Germinal center (tissue), 1 donor: ENCODE measurements around the gene CDH23.

ENCODE experiments used
- DNase-seq: peaks from one replicate; pipeline ENCODE4 v3.0.0; 2012; ENCODE audit warnings: mixed read lengths, low spot score

Gene CDH23

DNA sequence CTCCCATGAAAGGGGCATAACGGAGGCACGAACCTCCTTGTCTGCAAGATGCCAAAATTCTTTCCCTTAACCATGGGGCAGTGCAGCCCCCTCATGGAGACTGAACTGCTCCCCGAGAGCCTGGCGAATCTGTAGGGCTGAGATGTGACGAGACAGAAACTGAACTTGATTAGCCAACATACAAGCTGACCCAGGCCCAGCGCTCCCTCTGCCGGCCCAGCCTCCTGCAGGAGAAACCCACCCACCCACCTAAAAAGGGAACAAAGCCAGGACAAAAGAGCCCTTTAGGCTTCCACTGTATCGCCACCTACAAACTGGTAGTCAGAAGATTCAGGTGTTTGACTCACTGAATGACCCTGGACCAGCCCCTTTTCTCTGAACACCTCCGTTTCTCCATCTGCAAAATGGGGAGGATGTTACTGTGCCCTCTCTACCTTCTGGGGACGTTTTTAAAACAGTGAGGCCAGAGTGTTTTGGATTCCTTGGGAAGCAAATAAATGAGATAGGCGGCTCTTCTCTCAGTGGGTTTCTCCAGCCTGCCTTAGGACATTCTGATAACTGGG is 264.4 kb downstream of the CDH23 start:
- no peak for DNase-seq

DNA sequence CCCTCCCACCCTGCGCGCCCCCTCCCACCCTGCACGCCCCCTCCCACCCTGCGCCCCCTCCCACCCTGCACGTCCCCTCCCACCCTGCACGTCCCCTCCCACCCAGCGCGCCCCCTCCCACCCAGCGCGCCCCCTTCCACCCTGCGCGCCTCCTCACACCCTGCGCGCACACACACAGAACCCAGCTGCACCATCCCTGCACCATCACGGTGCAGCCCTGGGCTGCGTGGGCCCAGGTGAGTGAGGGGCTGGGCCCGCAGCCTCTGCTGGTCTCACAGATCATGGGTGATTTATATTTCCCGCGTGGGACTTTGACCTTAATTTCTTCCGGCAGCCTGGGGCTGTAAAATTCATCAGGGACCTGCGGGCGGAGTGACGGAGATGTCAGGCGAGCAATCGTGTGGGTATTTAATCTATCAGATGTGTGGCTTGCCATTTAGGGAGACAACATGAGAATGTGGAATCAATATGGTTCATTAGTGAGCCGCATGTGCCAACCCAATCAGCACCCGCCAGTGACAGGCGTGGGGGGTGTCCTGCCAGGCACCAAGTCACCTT is 265.1 kb downstream of the CDH23 start:
- DNase-seq: no peak

DNA sequence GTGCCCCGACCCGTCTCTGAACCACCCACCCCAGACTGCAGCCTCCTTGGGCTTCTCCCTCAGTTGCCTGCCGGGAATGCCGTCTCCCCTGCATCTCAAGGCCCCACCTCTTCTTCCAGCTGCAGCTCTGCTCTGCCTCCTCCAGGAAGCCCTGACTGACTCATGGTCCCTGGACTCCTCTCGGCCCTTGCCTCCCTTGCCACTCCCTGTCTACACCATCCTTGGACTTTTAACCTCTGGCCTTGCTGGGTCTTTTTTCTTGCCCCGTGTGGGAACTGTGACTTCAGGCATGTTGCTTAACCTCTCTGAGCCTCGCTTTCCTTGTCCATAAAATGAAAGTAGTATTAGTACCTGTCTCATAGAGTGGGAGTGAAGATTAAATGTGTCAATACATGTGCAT is 266.6 kb downstream of the CDH23 start:
- no peak for DNase-seq

DNA sequence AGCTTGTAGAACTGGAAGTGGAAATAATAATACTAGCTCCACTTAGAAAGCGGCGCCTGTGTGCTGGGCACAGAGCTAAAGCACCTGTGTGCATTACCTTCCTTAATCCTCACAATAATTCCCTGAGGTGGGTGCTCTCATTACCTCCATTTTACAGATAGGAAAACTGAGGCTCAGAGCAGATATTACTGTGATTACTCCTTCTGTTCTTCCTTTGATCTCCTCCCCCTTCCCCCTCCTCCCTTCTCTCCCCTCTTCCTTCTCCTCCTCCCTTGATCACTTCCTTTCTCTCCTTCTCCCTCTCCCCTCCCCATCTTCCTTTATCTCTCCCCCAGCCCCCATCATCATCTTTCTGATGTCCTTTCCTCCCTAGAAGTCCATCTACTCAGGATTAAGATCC is 267.9 kb downstream of the CDH23 start:
- DNase-seq: no peak

DNA sequence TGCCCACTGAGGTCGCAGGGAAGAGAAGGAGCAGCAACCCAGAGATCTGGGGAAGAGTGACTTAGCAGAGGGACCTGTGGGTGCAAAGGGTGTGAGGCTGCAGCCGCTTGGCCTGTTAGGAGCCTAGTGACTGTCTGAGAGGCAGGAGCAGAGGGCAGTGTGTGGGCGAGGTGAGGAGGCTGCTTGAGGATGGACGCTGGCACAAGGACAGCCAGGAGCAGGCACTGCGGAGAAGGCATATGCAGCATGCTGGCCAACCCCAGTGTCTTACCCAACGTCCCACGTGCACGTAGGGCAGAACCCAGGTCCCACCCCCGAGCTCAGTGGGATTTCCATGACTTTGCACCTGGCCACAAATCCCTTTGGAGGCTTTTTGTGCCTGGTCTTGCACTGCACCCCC is 268.7 kb downstream of the CDH23 start:
- no peak for DNase-seq

DNA sequence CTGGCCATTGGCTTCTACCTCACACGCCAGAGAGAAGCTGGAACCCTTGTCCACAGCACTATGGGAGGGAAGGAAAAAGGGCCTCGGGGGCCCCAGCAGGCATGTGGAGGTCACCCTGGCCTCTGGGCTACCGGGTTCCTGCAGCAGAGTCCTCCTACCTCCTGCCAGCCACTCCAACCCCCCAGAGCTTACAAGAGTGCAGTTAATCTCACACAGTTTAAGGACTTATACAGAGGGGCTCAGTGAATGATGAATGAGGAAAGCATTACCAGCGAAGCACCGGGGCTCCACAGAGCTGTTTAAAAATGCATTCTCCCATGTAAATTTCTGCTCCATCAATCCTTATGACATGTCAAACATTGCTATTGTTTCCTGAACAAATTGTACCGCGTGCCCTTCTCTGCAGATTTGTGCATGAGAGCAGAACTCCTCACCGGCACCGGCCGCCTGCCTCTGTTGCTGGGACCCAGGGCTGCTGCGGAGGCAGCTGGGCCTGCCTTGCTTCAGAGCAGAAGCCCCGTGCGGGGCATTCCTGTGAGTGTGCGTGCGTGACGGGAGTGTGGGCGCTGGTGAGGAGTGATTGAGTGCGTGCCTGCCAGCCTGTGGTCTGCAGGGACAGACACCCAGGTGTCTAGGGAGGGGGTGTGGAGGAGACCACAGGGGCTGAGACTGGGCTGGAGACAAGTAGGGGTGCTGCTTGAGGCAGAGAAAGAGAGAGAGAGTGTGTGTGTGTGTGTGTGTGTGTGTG is 270.1 kb downstream of the CDH23 start:
- no peak for DNase-seq

DNA sequence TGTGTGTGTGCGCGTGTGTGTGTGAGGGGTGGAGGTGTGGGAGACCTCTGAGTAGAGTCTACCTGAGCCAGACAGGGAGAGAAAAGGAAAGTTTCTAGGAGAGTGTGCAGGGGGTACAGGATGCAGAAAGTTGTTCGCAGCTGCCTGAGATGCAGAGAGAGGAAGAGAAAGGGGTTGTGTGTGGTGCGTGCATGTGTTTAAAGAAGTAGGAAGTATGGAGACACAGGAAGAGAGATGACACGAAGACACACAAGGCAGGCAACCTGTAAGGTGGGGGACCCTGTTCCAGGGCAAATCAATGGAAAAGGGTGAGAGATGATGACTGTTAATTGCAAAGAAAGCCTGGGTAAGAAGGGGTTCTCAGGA is 270.6 kb downstream of the CDH23 start:
- DNase-seq: no peak

DNA sequence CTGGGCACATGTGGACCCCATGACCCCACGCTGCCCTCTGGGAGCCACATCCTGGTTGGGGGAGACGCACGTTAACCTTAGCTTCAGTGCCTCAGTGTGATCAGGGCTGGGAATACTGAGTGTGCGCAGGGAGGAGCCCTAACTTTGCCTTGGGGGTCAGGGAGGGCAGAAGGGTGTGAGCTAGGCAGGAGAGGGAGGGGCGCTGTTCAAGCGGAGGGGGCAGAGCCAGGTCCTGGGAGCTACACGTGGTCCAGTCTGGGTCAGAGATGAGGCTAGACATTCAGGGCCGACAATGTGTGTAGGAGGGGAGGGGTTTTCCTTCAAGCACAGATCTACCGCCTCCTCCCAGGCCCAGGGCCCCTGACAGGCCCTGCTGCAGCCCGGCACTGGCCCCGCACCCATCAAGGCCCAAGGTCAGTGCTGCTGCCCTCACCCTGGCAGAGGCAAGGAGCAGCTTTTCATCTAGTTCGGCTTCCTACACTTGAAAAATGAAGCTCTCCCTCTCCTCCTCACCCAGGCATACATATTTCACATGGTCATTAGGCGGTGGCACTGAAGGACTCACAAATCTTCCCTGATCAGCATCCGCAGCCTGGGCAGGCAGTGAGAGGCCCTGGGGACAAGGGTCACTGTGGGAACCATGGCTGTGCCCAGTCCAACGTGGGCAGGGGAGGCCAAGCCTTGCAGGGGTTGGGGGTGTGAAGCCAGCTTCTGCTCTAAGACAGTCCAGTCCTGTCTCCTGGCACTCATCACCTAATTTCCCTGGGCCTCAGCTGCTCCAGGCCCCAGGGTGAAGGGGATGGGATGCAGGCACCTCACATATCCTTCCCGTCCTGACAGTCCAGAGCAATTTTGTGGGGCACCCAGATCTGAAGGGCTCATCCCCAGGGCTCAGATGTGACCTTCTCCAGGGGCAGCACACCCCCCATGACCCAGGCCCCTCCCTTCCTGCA is 275.6 kb downstream of the CDH23 start:
- DNase-seq: no peak

DNA sequence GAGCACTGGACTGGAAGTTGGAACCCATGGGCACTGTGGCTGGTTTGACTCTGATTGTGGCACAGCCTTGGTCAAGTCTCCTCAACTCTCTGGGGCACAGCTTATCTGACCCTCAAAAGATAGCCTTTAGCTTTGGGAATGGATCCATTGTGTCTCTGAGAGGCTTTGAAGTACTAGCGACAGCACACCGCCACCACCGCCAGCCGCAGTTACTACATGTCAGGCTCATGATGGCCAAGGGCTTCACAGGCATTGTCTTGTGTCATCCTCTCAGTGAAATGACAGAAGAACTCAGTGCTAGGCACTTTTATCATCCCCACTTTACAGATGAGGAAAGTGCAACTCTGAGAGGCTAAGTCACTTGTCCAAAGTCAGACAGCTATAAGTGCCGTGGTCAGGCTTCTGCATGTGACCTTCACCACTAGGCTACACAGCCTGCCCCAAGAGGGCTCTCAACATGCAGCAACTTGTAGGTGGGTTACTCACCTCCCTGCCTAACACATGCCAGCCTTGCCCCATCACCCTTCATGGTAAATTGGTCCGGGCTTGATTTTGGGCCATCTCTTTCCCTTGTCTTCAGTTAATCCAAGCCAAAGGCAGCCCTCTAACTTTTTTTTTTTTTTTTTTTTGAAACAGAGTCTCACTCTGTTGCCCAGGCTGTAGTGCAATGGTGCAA is 278.7 kb downstream of the CDH23 start:
- DNase-seq: no peak

DNA sequence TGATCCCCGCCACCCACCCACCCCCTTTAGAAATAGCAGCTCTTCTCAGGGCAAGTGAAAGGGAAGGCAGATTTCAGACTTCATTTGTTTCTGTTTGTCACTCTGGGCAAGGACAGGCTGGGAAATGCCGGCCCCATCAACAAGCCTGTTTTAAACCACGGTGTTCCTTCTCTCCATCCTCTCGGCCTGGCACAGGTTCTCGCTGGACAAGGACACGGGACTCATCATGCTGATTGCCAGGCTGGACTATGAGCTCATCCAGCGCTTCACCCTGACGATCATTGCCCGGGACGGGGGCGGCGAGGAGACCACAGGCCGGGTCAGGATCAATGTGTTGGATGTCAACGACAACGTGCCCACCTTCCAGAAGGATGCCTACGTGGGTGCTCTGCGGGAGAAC is 280.5 kb downstream of the CDH23 start:
- DNase-seq: no peak

DNA sequence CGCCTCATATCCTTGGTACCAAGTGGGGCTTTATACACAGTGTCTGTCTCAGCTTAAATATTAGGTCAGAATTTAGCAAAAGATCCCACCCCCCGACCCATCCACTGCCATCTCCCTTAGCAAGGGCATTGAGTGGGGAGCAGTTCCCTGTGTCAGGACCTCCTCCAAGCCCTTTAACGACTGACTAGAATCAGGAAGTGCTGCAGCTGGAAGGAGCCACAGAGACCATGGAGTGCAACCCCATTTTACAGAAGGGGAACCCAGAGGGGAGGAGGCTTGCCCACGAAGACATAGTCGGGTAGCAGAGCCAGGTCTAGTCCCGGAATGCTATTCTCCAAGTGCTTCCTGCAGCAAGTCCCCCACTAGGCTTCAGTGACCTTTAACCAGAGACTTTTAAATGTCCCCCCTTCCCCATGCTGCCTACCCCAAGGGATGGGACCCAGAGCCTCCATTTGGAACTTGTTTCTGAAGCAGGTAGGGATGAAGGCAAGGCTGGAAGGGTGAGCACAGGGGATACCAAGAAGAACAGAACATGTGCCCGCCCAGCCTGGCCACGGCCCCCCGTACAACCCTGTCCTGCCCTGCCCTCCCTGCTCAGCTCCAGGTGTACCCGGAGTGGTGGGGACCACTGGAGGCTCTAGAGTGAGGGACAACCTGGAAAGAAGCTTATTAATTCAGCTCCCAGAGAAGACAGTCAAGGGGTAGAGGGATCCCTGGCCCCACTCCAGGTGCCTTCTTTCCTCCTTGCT is 281.5 kb downstream of the CDH23 start:
- no peak for DNase-seq

DNA sequence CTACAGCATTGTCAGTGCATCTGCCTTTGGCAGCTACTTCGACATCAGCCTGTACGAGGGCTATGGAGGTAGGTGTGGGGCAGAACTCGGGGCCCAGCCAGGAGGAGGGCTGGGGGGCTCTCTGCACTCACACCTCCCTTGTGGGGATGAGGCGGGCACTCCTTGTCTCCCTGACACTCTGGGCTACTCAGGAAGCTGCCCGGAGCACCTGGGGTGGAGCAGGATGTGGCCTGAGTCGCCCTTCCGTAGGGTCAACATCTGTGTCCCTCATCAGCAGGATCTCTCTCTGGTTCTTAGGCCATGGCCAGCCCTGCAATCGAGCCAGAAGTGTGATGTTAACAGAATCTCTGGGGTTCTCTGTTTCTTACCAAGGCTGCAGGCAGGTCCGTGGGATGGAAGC is 282.7 kb downstream of the CDH23 start:
- DNase-seq: no peak

DNA sequence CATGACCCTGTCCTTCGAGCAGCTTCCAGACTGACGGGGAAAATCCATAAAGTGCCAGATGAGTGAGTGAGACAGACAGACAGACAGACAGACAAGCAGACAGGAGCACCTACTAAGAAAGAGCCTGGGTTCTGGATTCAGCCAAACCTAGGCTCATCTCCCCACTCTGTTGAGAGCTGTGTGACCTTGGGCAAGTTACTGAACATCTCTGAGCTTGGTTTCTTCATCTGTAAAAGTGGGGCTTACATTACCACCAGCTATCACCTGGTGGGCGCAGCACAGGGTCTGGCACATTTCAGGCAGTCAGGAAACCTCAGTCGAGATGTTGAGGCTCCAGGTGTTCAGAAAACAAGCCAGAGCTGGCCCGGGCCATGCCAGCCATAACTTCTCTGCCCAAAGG is 285.3 kb downstream of the CDH23 start:
- DNase-seq: no peak

DNA sequence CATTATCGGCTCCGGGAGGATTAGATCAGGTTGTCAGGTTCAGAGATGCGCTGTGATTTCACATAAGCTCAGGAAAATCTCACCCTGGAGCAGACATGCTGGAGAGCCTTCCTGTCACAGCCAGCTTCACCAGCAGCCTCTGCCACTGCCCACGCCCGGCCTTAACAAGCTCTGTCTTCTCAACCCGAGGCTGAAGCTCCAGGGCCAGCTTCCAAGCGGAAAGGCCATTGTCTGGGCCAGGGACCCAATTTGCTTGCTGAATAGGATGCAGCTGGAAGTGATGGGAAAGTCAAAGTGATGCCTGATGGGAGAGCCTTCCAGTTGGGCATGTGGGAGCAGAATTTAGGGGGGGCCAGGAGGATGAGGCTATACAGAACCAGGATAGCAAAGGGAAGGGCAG is 286.6 kb downstream of the CDH23 start:
- DNase-seq: no peak

DNA sequence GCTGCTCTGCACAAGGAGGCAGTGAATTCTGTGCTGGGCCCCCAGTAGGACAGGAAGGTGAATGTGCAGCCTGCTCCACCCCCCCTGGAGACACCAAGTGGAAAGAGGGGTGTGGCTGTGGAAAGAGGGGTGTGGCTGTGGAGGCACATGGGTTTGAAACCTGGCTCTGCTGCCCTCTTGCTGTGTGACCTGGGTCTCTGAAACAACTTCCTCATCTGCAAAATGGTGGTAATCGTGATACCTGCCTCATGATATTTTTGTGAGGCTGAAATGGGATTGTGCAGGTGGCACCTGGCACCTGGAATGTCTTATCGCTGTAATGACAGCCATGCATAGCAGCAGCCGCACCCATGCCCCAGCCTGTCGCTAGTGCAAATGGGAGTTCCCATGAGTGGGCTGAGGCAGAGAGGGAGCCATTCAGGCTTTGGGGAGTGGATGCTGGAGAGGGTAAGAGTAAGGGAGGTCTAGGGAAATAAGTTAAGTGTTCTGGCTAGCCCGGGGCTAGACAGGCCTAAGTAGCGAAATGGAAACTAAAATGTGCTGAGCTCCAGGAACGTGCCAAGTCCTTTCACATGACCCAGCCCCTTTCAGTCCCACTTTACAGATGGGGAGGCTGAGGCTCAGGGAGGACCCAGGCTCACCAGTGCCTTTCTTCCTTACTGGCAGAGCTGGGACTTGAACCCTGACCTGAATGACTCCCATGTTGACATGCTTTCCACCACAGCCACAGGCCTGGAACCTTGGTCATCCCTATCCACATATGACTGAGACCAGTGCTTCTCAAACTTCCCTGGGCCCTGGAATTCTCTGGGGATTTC is 287.8 kb downstream of the CDH23 start:
- peak; percentile 50 for DNase-seq

DNA sequence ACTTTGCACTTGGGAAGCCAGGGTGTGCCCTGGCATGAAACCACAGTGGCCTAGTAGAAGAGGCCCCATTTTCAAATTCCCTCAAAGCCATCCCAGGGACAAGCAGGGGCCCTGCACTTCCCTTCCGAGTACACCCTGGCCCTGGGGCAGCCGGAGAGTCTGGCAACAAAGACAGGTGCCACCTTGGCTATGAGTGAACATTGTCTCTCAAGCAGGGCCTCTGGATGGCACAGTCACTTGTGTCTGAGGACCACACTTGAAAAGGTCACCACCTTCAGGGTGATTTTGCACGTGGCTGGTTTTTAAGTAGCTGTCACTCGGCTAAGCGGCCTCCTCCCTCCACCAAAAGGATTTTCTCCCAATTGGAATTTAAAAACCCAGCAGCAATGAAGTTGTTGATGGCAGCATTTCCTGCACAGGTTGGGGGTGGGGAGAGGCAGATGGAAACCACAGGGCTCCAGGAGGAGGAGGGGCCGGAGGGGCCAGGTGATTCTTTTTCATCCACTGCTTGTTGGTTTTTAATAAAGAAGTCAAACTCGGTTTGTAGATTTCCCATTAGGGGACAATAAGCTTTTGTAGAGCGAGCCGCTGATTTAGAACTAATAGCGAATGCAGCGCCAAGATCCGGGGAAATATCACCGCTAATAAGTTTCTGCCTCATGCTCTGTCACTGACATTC is 289.0 kb downstream of the CDH23 start:
- no peak for DNase-seq

DNA sequence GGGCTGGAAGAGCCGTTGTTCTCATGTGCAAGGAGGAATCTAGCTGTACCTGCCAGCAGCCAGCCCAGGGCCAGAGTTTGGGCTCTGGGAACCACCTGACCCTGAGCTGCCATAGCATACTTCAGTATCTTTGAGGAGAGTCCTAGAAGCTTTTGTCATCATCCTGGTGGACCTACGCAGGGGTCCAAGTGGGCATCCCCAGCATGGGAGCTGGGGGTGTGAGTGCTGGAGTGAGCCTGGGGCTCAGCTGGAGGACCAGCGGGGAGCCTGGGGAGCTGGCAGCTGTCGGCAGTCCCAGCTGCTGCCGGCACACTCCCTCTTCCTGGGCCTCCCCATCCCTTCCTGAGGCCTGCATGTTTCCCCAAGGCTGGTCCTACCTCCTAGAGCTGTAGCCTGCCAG is 290.4 kb downstream of the CDH23 start:
- DNase-seq: no peak

DNA sequence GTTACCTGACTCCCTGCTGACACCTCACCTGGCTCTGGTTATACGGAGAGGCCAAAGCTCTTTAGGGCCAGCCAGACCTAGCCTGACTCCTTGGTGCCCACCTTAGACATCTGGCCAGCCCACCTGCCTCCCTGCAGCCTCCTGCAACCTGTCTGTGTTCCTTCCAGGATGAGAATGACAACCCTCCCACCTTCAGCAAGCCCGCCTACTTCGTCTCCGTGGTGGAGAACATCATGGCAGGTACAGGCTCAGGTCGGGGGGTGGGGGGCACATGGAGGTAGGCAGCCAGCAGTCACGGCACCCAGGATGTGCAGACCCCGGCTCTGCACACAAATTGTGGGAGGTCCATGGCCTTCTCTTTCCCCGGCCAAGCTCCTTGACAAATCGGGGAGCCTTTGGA is 290.8 kb downstream of the CDH23 start:
- DNase-seq: no peak

DNA sequence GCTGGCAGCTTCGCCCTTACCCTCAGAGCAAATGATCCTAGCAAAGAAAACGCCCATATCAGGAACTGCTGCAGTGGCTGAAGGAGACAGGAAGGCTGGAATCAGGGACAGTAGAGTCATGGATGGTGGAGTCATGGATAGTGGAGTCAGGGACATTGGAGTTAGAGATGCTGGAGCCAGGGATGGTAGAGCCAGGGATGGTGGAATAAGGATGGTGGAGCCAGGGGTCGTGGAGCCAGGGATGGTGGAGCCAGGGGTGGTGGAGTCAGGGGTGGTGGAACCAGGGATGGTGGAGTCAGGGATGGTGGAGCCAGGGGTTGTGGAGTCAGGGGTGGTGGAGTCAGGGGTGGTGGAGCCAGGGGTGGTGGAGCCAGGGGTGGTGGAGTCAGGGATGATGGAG is 291.5 kb downstream of the CDH23 start:
- DNase-seq: no peak

DNA sequence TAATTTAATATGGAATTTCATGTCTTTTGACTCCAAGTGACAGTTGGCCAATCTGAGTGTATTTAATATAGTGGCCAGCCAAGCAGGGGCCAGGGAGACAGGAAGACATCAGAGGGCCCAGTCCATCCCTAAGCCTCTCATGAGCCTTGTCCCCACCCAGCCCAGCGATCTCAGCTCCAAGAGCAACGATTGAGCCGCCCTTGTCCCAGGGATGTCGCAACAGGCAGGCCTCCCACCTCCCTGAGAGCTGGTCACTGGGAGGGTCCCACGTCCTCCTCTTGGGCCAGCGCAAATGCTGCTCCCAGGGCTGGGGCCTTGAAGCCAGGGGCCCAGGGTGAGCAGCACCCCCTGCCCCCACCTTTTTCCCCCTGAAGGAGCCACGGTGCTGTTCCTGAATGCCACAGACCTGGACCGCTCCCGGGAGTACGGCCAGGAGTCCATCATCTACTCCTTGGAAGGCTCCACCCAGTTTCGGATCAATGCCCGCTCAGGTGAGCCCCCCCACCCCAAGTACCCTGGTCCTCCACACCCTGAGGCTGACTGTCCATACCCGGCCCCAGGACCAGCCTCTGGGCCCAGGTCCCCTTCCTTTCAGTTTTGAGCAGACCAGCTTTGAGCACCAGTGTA is 293.5 kb downstream of the CDH23 start:
- no peak for DNase-seq
